ENCODE measurements around the gene REXO5.
"Not testable (repeated sequence)": the region's sequence is repeated elsewhere in the genome, so short reads cannot be mapped to it uniquely, and the experiment has no call there.

REXO5 gene

DNA sequence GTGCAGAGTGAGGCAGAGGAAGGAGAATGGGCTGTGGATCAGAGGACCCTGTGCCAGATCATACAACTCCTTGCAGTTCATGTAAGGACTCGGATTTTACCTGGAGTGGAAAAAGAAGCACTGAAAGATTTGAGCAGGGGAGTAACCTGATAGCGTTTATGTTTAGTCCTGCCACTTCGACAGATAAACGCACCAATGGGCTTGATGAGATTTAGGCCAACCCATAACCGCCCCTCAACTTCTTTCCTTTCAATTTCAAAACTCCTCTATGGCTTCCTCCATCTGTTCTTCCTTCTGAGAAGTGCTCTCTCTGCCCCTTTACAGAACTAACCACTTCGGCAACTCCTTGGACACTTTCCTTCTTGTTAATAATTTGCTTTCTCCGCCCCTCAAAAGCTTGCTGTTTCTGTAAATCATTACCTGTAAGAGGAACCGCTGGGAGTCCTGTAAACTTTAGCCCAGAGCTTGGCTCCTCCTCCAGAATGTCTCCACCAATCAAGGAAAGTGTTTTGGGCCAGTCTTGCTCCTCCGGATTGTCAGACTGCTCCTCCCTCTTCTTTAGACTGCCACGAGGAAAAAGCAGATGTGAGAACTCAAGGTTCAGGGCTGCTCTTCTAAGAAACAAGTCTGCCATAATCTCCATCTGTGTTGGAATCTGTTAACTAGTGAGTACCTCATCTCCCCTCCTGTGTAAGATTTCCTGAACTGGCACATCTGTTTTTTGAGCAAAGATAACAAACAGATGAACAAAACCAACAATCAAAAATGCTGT lies 42.7 kb upstream of the REXO5 start, which contains the start of gene ACSM3:
TSS of gene ACSM3 (plus strand) at position 554 of the 772 bp plus-strand sequence. CDS start 6,021 bp downstream, outside the sequence.
- Histone ChIP-seq H3K79me2 (no peaks in the 10 kb centered on the region), H3K36me3 (ENCODE audit: control insufficient read depth, insufficient read depth, low read length) (no peaks in the 10 kb centered on the region), H3K4me2 (ENCODE audit: low read length) (peak within 1 kb of the TSS; percentile 80), H3K9ac (no peak within 1 kb of the TSS), H3K9me3 (ENCODE audit: control insufficient read depth, low read length) (no peaks in the 10 kb centered on the region), H2AFZ (peak within 1 kb of the TSS; percentile 92), H3K27me3 (ENCODE audit: control insufficient read depth, insufficient read depth, low read length) (no peaks in the 10 kb centered on the region), H3K4me1 (no peaks in the 10 kb centered on the region), H3K27ac (peak within 1 kb of the TSS; percentile 74), H3K4me3 (ENCODE audit: low read depth, low read length) (peak within 1 kb of the TSS; percentile 72)
- TF ChIP-seq, protein P1, sequence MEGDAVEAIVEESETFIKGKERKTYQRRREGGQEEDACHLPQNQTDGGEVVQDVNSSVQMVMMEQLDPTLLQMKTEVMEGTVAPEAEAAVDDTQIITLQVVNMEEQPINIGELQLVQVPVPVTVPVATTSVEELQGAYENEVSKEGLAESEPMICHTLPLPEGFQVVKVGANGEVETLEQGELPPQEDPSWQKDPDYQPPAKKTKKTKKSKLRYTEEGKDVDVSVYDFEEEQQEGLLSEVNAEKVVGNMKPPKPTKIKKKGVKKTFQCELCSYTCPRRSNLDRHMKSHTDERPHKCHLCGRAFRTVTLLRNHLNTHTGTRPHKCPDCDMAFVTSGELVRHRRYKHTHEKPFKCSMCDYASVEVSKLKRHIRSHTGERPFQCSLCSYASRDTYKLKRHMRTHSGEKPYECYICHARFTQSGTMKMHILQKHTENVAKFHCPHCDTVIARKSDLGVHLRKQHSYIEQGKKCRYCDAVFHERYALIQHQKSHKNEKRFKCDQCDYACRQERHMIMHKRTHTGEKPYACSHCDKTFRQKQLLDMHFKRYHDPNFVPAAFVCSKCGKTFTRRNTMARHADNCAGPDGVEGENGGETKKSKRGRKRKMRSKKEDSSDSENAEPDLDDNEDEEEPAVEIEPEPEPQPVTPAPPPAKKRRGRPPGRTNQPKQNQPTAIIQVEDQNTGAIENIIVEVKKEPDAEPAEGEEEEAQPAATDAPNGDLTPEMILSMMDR (IDR thresholded peaks at IDR 0.05), result no peak

DNA sequence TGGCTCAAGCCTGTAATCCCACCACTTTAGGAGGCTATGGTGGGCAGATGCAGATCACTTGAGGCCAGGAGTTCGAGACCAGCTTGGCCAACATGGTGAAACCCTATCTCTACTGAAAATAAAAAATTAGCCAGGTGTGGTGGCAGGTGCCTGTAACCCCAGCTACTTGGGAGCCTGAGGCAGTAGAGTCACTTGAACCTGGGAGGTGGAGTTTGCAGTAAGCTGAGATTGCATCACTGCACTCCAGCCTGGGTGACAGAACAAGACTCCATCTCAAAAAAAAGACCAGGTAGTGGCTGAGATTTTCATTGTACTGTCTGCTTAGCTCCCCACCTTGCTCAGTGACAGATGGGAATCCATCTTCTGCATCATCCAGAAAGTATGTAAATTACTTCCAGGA lies 41.9 kb upstream of the REXO5 start:
- H2AFZ ChIP-seq, result peak overlapping the region; percentile 92
- not testable (repeated sequence) for H3K36me3 ChIP-seq (ENCODE audit: control insufficient read depth, insufficient read depth, low read length); H3K4me3 ChIP-seq (ENCODE audit: low read depth, low read length); H3K4me1 ChIP-seq; H3K27ac ChIP-seq; H3K9ac ChIP-seq; H3K79me2 ChIP-seq; H3K27me3 ChIP-seq (ENCODE audit: control insufficient read depth, insufficient read depth, low read length); H3K4me2 ChIP-seq (ENCODE audit: low read length); H3K9me3 ChIP-seq (ENCODE audit: control insufficient read depth, low read length)

DNA sequence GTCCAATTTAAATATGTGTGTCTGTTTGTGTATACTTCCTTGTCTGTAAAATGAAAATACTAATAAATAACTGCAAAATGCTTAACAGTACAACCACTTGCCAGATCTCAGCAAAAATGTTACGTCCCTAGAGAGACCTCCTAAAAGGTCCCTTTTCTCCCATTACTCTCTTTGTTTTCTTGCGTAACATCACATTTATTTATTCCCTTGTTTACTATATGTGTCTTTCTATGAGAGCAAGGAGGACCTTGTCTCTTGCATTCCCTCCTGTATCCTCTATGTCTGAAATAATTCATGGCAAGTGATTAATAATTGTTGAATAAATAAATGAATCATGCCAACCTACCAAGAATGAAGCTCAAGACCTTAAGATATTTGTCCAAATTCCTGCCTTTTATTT lies 40.6 kb upstream of the REXO5 start:
- TF ChIP-seq, protein P1 (IDR thresholded peaks at IDR 0.05), result no peak

DNA sequence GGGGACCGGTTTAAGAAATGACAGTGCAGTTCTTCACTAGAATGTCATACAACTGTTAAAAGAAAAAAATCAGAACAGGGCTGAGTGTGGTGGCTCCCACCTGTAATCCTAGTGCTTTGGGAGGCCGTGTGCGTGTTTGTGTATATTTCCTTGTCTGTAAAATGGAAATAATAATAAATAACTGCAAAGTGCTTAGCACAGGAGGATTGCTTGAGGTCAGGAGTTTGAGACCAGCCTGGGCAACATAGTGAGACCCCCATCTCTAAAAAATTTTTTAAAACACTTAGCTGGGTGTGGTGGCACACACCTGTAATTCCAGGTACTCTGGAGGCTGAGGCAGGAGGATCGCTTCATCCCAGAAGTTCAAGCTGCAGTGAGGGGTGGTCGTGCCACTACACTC lies 40.0 kb upstream of the REXO5 start:
- H3K4me2 ChIP-seq (ENCODE audit: low read length), result no peak overlapping the region
- no peaks in the 10 kb centered on the region for H3K79me2 ChIP-seq
- H3K36me3 ChIP-seq (ENCODE audit: control insufficient read depth, insufficient read depth, low read length), result no peaks in the 10 kb centered on the region
- H3K4me3 ChIP-seq (ENCODE audit: low read depth, low read length), result no peak overlapping the region
- H3K27ac ChIP-seq, result no peak overlapping the region
- H3K9ac ChIP-seq, result no peak overlapping the region
- H3K27me3 ChIP-seq (ENCODE audit: control insufficient read depth, insufficient read depth, low read length), result no peaks in the 10 kb centered on the region
- H2AFZ ChIP-seq, result no peak overlapping the region
- no peaks in the 10 kb centered on the region for H3K4me1 ChIP-seq
- H3K9me3 ChIP-seq (ENCODE audit: control insufficient read depth, low read length), result no peaks in the 10 kb centered on the region
- TF ChIP-seq, protein P1 (IDR thresholded peaks at IDR 0.05), result no peak

More for the DNA sequence above, 40.6 kb upstream of the REXO5 start:
- Histone ChIP-seq H3K4me3 (ENCODE audit: low read depth, low read length) (no peak overlapping the region), H3K27ac (no peak overlapping the region), H2AFZ (no peak overlapping the region), H3K4me2 (ENCODE audit: low read length) (no peak overlapping the region), H3K9ac (no peak overlapping the region), H3K4me1 (no peaks in the 10 kb centered on the region), H3K79me2 (no peaks in the 10 kb centered on the region), H3K36me3 (ENCODE audit: control insufficient read depth, insufficient read depth, low read length) (no peaks in the 10 kb centered on the region), H3K27me3 (ENCODE audit: control insufficient read depth, insufficient read depth, low read length) (no peaks in the 10 kb centered on the region), H3K9me3 (ENCODE audit: control insufficient read depth, low read length) (no peaks in the 10 kb centered on the region)

DNA sequence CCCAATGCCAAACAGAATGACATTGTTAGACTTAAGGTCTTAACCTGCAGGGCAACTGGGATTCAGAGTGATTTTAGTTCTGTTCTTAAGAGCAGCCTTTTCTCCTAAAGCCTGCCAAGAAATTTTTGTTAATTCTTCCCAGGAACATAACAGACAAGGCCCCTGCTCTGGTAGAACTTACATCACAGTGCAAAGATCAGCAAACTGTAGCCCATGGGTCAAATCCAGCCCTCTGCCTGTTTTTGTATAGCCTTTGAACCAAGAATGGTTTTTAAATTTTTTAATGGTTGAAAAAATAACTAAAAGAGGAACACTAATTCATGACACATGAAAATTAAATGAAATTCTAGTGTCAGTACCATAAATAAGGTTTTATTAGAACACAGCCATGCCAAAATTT lies 38.8 kb upstream of the REXO5 start:
- no peaks in the 10 kb centered on the region for H3K9me3 ChIP-seq (ENCODE audit: control insufficient read depth, low read length)
- no peak overlapping the region for H3K9ac ChIP-seq
- no peak overlapping the region for H3K4me3 ChIP-seq (ENCODE audit: low read depth, low read length)
- no peak overlapping the region for H3K27ac ChIP-seq
- no peaks in the 10 kb centered on the region for H3K36me3 ChIP-seq (ENCODE audit: control insufficient read depth, insufficient read depth, low read length)
- H3K79me2 ChIP-seq, result no peaks in the 10 kb centered on the region
- no peak overlapping the region for H2AFZ ChIP-seq
- TF ChIP-seq, protein P1 (IDR thresholded peaks at IDR 0.05), result no peak
- no peaks in the 10 kb centered on the region for H3K4me1 ChIP-seq
- H3K27me3 ChIP-seq (ENCODE audit: control insufficient read depth, insufficient read depth, low read length), result no peaks in the 10 kb centered on the region
- no peak overlapping the region for H3K4me2 ChIP-seq (ENCODE audit: low read length)
